SK-N-SH (cell line): ENCODE measurements around the gene FGFBP2. TPM values are rescaled to one million over a fixed set of nuclear protein-coding genes. Genes with fewer than 3 reads are reported as not detected.
A peak's percentile ranks its signal among the peaks of the same experiment; 100 is the strongest.

Experiments used
- CTCF ChIA-PET: fragments of 300-600, 350-600 bp; formaldehyde crosslinking; extraction: SDS; loops from one replicate; lab custom pipeline; 2021; lab: Yijun Ruan, JAX
- POLR2A ChIA-PET: fragments of 350-600 bp; sonication (Branson Sonifier 250); formaldehyde crosslinking; extraction: SDS; loops from one replicate; lab custom pipeline; 2020; ENCODE audit warnings: antibody characterized with exemption, inconsistent platforms; lab: Yijun Ruan, JAX
- DNase-seq: peaks from one replicate; pipeline ENCODE4 v3.0.0; 2012
- H2AFZ ChIP-seq: fragments of 200-600 bp; sonication (generic); 2 replicates; pipeline ENCODE4 v1.8.1; 2016; ENCODE audit warnings: antibody characterized with exemption, mild to moderate bottlenecking, low read depth
- H3F3A ChIP-seq: fragments of 200-600 bp; sonication (generic); replicated peaks from 2 replicates; pipeline ENCODE3; 2016; ENCODE audit warnings: antibody characterized with exemption, mild to moderate bottlenecking; ENCODE audit not compliant: insufficient read depth
- H3K27ac ChIP-seq, 2 experiments: fragments of 200-500 bp in 1 of 2; fragments of 200-600 bp in 1 of 2; sonication (Bioruptor generic) in 1 of 2; sonication (generic), shearing (Covaris generic) in 1 of 2; 2 replicates each; pipeline versions ENCODE4 v1.5.1 to v1.6.1; 2014 to 2016; ENCODE audit warnings: low read depth in 2 of 2, inconsistent platforms in 1 of 2, low read length in 1 of 2, mild to moderate bottlenecking in 1 of 2, mixed read lengths in 1 of 2
- H3K27me3 ChIP-seq: fragments of 200-600 bp; sonication (generic), shearing (Covaris generic); 2 replicates; pipeline ENCODE4 v1.6.1; 2016; ENCODE audit warnings: mixed run types; ENCODE audit not compliant: insufficient read depth
- H3K36me3 ChIP-seq, 2 experiments: fragments of 200-500 bp in 1 of 2; fragments of 200-600 bp in 1 of 2; sonication (Bioruptor generic) in 1 of 2; sonication (generic) in 1 of 2; replicated peaks in 1 of 2; 2 replicates each; pipeline versions ENCODE3 to v1.5.1; 2014 to 2016; ENCODE audit warnings: low read length in 1 of 2, mild to moderate bottlenecking in 1 of 2; ENCODE audit not compliant: insufficient read depth in 2 of 2, control insufficient read depth in 1 of 2
- H3K4me1 ChIP-seq, 2 experiments: fragments of 200-500 bp in 1 of 2; fragments of 200-600 bp in 1 of 2; sonication (Bioruptor generic) in 1 of 2; sonication (generic), shearing (Covaris generic) in 1 of 2; 2 replicates each; pipeline versions ENCODE4 v1.5.1 to v1.6.1; 2014 to 2016; ENCODE audit warnings: low read depth in 1 of 2, low read length in 1 of 2, mixed run types in 1 of 2; ENCODE audit not compliant: insufficient read depth in 2 of 2, control insufficient read depth in 1 of 2
- H3K4me2 ChIP-seq: fragments of 200-600 bp; sonication (generic), shearing (Covaris generic); 2 replicates; pipeline ENCODE4 v1.6.1; 2017; ENCODE audit warnings: mixed run types
- H3K4me3 ChIP-seq, 2 experiments: fragments of 200-500 bp in 1 of 2; fragments of 200-600 bp in 1 of 2; sonication (Bioruptor generic) in 1 of 2; sonication (generic), shearing (Covaris generic) in 1 of 2; 2 replicates each; pipeline versions ENCODE4 v1.5.1 to v1.8.1; 2014 to 2016; ENCODE audit warnings: low read depth in 2 of 2, inconsistent platforms in 1 of 2, low read length in 1 of 2, mild to moderate bottlenecking in 1 of 2, mixed read lengths in 1 of 2, moderate library complexity in 1 of 2
- H3K79me2 ChIP-seq: fragments of 200-600 bp; sonication (generic); 2 replicates; pipeline ENCODE4 v1.8.1; 2017; ENCODE audit warnings: mild to moderate bottlenecking; ENCODE audit not compliant: insufficient read depth
- H3K9ac ChIP-seq: fragments of 200-600 bp; sonication (generic); 2 replicates; pipeline ENCODE4 v1.6.1; 2017; ENCODE audit warnings: mixed run types
- H3K9me2 ChIP-seq: fragments of 200-600 bp; sonication (generic); 2 replicates; pipeline ENCODE4 v1.6.1; 2017; ENCODE audit warnings: mixed run types
- H3K9me3 ChIP-seq: fragments of 200-600 bp; sonication (generic); 2 replicates; pipeline ENCODE4 v1.6.1; 2017; ENCODE audit warnings: mixed run types, mild to moderate bottlenecking, moderate library complexity
- H4K20me1 ChIP-seq: fragments of 200-600 bp; sonication (generic); 2 replicates; pipeline ENCODE4 v1.6.1; 2017; ENCODE audit warnings: mild to moderate bottlenecking, mixed run types; ENCODE audit not compliant: insufficient read depth
- CHD2 ChIP-seq: fragments of 150-350 bp; IDR thresholded peaks from 2 replicates; pipeline ENCODE4 v1.6.1; 2018; ENCODE audit warnings: low read length; ENCODE audit not compliant: partially characterized antibody
- ELF1 ChIP-seq: IDR thresholded peaks from 2 replicates; pipeline ENCODE4 v1.4.0; 2012
- EP300 ChIP-seq, 2 experiments: IDR thresholded peaks; 2 replicates each; pipeline versions ENCODE4 v1.4.0 to v1.6.1; 2012; ENCODE audit warnings: borderline replicate concordance in 1 of 2, low read depth in 1 of 2, low read length in 1 of 2
- FOSL2 ChIP-seq: IDR thresholded peaks from 2 replicates; pipeline ENCODE4 v1.4.0; 2012; ENCODE audit warnings: low read depth, mild to moderate bottlenecking, moderate library complexity, borderline replicate concordance
- FOXM1 ChIP-seq: IDR thresholded peaks from 2 replicates; pipeline ENCODE4 v1.4.0; 2012; ENCODE audit warnings: low read depth, mild to moderate bottlenecking
- GABPA ChIP-seq: IDR thresholded peaks from 2 replicates; pipeline ENCODE4 v1.4.0; 2012; ENCODE audit warnings: low read depth, mild to moderate bottlenecking
- GATA2 ChIP-seq: sonication (generic); formaldehyde crosslinking; IDR thresholded peaks from 2 replicates; pipeline ENCODE4 v1.5.0; 2020; ENCODE audit warnings: mild to moderate bottlenecking, missing genetic modification reagents
- JUND ChIP-seq: IDR thresholded peaks from 2 replicates; pipeline ENCODE4 v1.4.0; 2012
- MEF2A ChIP-seq: IDR thresholded peaks from 2 replicates; pipeline ENCODE4 v1.4.0; 2012; ENCODE audit warnings: low read depth, borderline replicate concordance
- MXI1 ChIP-seq: IDR thresholded peaks from 2 replicates; pipeline ENCODE4 v1.6.1; 2012; ENCODE audit warnings: mild to moderate bottlenecking, low read depth, low read length, improper control_type of control experiment
- NFIC ChIP-seq: IDR thresholded peaks from 2 replicates; pipeline ENCODE4 v1.4.0; 2012; ENCODE audit warnings: borderline replicate concordance
- NRF1 ChIP-seq: IDR thresholded peaks from 2 replicates; pipeline ENCODE4 v1.6.1; 2012; ENCODE audit warnings: low read depth, mild to moderate bottlenecking, low read length
- POLR2AphosphoS5 ChIP-seq: IDR thresholded peaks from 2 replicates; pipeline ENCODE4 v1.6.1; 2012; ENCODE audit warnings: low read depth, low read length
- RAD21 ChIP-seq: IDR thresholded peaks from 2 replicates; pipeline ENCODE4 v1.6.1; 2012; ENCODE audit warnings: mild to moderate bottlenecking, low read length
- RCOR1 ChIP-seq: fragments of 150-350 bp; IDR thresholded peaks from 2 replicates; pipeline ENCODE4 v1.6.1; 2017; ENCODE audit warnings: antibody characterized with exemption, low read length
- RFX5 ChIP-seq: IDR thresholded peaks from 2 replicates; pipeline ENCODE4 v1.6.1; 2012; ENCODE audit warnings: mild to moderate bottlenecking, improper control_type of control experiment, low read length
- RXRA ChIP-seq: IDR thresholded peaks from 2 replicates; pipeline ENCODE4 v1.4.0; 2012; ENCODE audit warnings: low read depth, mild to moderate bottlenecking, borderline replicate concordance
- SIN3A ChIP-seq: IDR thresholded peaks from 2 replicates; pipeline ENCODE4 v1.6.1; 2012; ENCODE audit warnings: low read depth, mild to moderate bottlenecking, low read length, moderate library complexity, borderline replicate concordance
- SMC3 ChIP-seq: IDR thresholded peaks from 2 replicates; pipeline ENCODE4 v1.6.1; 2012; ENCODE audit warnings: low read depth, low read length, improper control_type of control experiment
- TAF1 ChIP-seq: IDR thresholded peaks from 2 replicates; pipeline ENCODE4 v1.6.1; 2012; ENCODE audit warnings: low read depth, mild to moderate bottlenecking, low read length, moderate library complexity, borderline replicate concordance
- TCF12 ChIP-seq: IDR thresholded peaks from 2 replicates; pipeline ENCODE4 v1.4.0; 2012
- TEAD4 ChIP-seq: IDR thresholded peaks from 2 replicates; pipeline ENCODE4 v1.4.0; 2012; ENCODE audit warnings: mild to moderate bottlenecking, borderline replicate concordance; ENCODE audit not compliant: insufficient read depth
- YY1 ChIP-seq: IDR thresholded peaks from 2 replicates; pipeline ENCODE4 v1.4.0; 2012; ENCODE audit warnings: low read depth, mild to moderate bottlenecking
- WGBS: methylation state at CpG from one replicate; pipeline ENCODE4 v1.1.6; 2017; ENCODE audit warnings: low lambda C conversion rate; 5-methylcytosine and 5-hydroxymethylcytosine counted together
- polyA plus RNA-seq, 3 experiments: library from polyadenylated mRNA; depleted of rRNA; stranded (reverse); fragments of >200 nt; gene quantifications; 2 replicates each; pipeline ENCODE4 v1.2.3, GENCODE V29; 2012
- TF ChIP-seq, protein P1 (sequence below): fragments of 200-600 bp; sonication (generic); IDR thresholded peaks from 2 replicates; pipeline ENCODE4 v1.6.1; 2017; ENCODE audit warnings: antibody characterized with exemption, mild to moderate bottlenecking, moderate library complexity
- TF ChIP-seq, protein P2 (sequence below): IDR thresholded peaks from 2 replicates; pipeline ENCODE4 v1.4.0; 2012; ENCODE audit warnings: low read depth, borderline replicate concordance
- TF ChIP-seq, protein P3 (sequence below): IDR thresholded peaks from 2 replicates; pipeline ENCODE4 v1.4.0; 2012; ENCODE audit warnings: low read depth
- TF ChIP-seq, protein P4 (sequence below): fragments of 150-350 bp; IDR thresholded peaks from 2 replicates; pipeline ENCODE4 v1.6.1; 2016; ENCODE audit warnings: mild to moderate bottlenecking, low read depth, low read length
- TF ChIP-seq, protein P5 (sequence below): IDR thresholded peaks from 2 replicates; pipeline ENCODE4 v1.4.0; 2012; ENCODE audit warnings: low read depth, borderline replicate concordance
- TF ChIP-seq, protein P6 (sequence below): fragments of 150-350 bp; IDR thresholded peaks from 2 replicates; pipeline ENCODE4 v1.6.1; 2017; ENCODE audit warnings: antibody characterized with exemption, low read length, low read depth, borderline replicate concordance

FGFBP2 gene, protein sequence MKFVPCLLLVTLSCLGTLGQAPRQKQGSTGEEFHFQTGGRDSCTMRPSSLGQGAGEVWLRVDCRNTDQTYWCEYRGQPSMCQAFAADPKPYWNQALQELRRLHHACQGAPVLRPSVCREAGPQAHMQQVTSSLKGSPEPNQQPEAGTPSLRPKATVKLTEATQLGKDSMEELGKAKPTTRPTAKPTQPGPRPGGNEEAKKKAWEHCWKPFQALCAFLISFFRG
- 0.62 and 1.7 TPM in 2 replicates for polyA plus RNA-seq (2012; rRNA removed)
- 1.1 and 2.0 TPM in 2 replicates for polyA plus RNA-seq (2012; cell fraction: cytosol; rRNA removed)
- 0.56 and 1.2 TPM in 2 replicates for polyA plus RNA-seq (2012; cell fraction: nucleus; rRNA removed)

DNA sequence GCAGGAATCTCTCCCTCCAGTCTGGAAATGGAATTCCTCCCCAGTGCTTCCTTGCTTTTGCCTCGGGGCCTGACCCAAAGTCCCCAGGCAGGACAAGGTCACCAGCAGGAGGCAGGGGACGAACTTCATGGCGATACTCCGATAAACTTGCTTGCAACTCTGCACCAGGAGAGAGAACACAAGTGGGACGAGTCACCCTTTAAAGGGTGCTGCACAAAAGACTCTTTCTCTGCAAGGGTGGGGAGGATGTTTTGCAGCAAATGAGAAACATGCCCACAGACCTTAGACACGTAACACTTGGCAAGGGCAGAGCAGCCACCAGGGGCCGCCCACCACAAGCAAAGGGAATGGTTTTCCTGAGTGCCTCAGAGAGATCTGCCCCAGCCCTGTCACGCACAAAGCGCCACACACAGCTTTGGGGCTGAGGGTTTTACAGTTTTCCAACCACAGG lies at the start of gene FGFBP2:
FGFBP2 (minus strand) TSS at position 175 of the 451 bp plus-strand sequence; CDS start at position 129, 46 bp downstream.
- Histone ChIP-seq H3K36me3 (no peaks in the 10 kb centered on the region), H3F3A (no peaks in the 10 kb centered on the region), H2AFZ (no peak within 1 kb of the TSS), H3K27me3 (no peaks in the 10 kb centered on the region), H4K20me1 (no peaks in the 10 kb centered on the region), H3K4me3 (no peak within 1 kb of the TSS; a peak in 1 of 4 replicates), H3K9me3 (no peaks in the 10 kb centered on the region), H3K79me2 (no peaks in the 10 kb centered on the region), H3K9me2 (no peaks in the 10 kb centered on the region), H3K27ac (no peak within 1 kb of the TSS), H3K4me1 (peaks cover 0 to 9% of the 10 kb centered on the region in 2 experiments; a peak in 1 of 4 replicates), H3K9ac (no peak within 1 kb of the TSS), H3K4me2 (no peak within 1 kb of the TSS)
- POLR2A ChIA-PET = no interaction called here
- DNase-seq = peak; percentile 75
- CTCF ChIA-PET = interaction anchor here (0.5 to 5.4 kb wide), 21 partner anchors 9 to 301 kb away, joined by 3 to 60 read pairs (median 3); no protein-coding TSS in a partner anchor
- 57% methylated on average over 8 of the region's 9 CpGs for WGBS
- TF ChIP-seq POLR2AphosphoS5 (no peak), JUND (no peak), TAF1 (no peak), NFIC (no peak), TCF12 (no peak), RCOR1 (0 out of 2 replicates have a peak, but pooled peaks have one; percentile 12), TEAD4 (no peak), YY1 (no peak), RAD21 (peak; percentile 79), MXI1 (no peak), RFX5 (no peak), NRF1 (no peak), FOXM1 (no peak), FOSL2 (no peak), MEF2A (no peak), RXRA (no peak), EP300 (IDR thresholded peaks at IDR 0.05; ENCODE audit: borderline replicate concordance in 1 of 2, low read depth in 1 of 2, low read length in 1 of 2) (no peak), ELF1 (no peak), CHD2 (no peak), GATA2 (CRISPR knock-in tag) (no peak), GABPA (no peak), SMC3 (peak; percentile 79), SIN3A (no peak)
- TF ChIP-seq, protein P1, sequence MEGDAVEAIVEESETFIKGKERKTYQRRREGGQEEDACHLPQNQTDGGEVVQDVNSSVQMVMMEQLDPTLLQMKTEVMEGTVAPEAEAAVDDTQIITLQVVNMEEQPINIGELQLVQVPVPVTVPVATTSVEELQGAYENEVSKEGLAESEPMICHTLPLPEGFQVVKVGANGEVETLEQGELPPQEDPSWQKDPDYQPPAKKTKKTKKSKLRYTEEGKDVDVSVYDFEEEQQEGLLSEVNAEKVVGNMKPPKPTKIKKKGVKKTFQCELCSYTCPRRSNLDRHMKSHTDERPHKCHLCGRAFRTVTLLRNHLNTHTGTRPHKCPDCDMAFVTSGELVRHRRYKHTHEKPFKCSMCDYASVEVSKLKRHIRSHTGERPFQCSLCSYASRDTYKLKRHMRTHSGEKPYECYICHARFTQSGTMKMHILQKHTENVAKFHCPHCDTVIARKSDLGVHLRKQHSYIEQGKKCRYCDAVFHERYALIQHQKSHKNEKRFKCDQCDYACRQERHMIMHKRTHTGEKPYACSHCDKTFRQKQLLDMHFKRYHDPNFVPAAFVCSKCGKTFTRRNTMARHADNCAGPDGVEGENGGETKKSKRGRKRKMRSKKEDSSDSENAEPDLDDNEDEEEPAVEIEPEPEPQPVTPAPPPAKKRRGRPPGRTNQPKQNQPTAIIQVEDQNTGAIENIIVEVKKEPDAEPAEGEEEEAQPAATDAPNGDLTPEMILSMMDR = peak; percentile 62
- TF ChIP-seq, protein P2, sequence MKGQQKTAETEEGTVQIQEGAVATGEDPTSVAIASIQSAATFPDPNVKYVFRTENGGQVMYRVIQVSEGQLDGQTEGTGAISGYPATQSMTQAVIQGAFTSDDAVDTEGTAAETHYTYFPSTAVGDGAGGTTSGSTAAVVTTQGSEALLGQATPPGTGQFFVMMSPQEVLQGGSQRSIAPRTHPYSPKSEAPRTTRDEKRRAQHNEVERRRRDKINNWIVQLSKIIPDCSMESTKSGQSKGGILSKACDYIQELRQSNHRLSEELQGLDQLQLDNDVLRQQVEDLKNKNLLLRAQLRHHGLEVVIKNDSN = no peak
- TF ChIP-seq, protein P3, sequence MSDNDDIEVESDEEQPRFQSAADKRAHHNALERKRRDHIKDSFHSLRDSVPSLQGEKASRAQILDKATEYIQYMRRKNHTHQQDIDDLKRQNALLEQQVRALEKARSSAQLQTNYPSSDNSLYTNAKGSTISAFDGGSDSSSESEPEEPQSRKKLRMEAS = no peak
- TF ChIP-seq, protein P4, sequence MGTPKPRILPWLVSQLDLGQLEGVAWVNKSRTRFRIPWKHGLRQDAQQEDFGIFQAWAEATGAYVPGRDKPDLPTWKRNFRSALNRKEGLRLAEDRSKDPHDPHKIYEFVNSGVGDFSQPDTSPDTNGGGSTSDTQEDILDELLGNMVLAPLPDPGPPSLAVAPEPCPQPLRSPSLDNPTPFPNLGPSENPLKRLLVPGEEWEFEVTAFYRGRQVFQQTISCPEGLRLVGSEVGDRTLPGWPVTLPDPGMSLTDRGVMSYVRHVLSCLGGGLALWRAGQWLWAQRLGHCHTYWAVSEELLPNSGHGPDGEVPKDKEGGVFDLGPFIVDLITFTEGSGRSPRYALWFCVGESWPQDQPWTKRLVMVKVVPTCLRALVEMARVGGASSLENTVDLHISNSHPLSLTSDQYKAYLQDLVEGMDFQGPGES = no peak
- TF ChIP-seq, protein P5, sequence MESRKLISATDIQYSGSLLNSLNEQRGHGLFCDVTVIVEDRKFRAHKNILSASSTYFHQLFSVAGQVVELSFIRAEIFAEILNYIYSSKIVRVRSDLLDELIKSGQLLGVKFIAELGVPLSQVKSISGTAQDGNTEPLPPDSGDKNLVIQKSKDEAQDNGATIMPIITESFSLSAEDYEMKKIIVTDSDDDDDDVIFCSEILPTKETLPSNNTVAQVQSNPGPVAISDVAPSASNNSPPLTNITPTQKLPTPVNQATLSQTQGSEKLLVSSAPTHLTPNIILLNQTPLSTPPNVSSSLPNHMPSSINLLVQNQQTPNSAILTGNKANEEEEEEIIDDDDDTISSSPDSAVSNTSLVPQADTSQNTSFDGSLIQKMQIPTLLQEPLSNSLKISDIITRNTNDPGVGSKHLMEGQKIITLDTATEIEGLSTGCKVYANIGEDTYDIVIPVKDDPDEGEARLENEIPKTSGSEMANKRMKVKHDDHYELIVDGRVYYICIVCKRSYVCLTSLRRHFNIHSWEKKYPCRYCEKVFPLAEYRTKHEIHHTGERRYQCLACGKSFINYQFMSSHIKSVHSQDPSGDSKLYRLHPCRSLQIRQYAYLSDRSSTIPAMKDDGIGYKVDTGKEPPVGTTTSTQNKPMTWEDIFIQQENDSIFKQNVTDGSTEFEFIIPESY = no peak
- TF ChIP-seq, protein P6, sequence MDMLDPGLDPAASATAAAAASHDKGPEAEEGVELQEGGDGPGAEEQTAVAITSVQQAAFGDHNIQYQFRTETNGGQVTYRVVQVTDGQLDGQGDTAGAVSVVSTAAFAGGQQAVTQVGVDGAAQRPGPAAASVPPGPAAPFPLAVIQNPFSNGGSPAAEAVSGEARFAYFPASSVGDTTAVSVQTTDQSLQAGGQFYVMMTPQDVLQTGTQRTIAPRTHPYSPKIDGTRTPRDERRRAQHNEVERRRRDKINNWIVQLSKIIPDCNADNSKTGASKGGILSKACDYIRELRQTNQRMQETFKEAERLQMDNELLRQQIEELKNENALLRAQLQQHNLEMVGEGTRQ = no peak
